ENCODE measurements around the gene EYS. TPM values are rescaled to one million over a fixed set of nuclear protein-coding genes. Genes with fewer than 3 reads are reported as not detected.

EYS gene
- total and polyA plus RNA-seq, 2 of the 8 experiments (the other 6 are each of a cell fraction or from before 2014, with no cell fraction given) = 0.05 to 0.13 TPM

DNA sequence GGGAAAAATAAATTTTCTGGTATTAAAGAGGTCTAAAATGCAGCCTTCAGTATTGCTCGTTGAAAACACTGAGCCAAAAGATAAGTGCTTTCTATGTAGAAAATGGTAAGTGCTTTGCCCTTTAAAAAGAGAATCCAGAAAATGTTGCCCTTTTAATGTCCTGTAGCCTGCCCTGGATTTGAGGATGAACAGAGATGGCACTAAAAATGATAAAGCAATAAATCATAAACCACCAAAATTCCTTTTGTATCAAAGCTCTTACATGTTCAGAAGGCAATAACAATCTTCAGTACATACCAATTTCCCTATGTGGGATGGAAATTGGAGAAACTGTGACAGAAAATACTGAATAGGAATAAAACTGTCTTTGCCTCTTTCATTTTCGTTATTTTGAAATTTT lies 1665.7 kb downstream of the EYS start:
- no peaks in the 10 kb centered on the region for H4K20me1 ChIP-seq (replicated peaks in 1 of 2; ENCODE audit: control insufficient read depth in 1 of 2, insufficient read depth in 2 of 2, low read length in 2 of 2)
- no peak overlapping the region for H2BK20ac ChIP-seq (ENCODE audit: low read length)
- H3K9me3 ChIP-seq (ENCODE audit: insufficient read depth in 2 of 2, low read depth in 1 of 2, low read length in 1 of 2) = no peaks in the 10 kb centered on the region
- no peak overlapping the region for H3K23ac ChIP-seq (ENCODE audit: insufficient read length)
- CTCF ChIA-PET (ENCODE audit: partially characterized antibody) = interaction anchor here (0.6 kb wide), 1 partner anchor 27 kb away, joined by 3 read pairs; no protein-coding TSS in a partner anchor
- no peak overlapping the region for H4K5ac ChIP-seq (ENCODE audit: insufficient read length, low read depth, low read length)
- H4K91ac ChIP-seq (replicated peaks; ENCODE audit: insufficient read length, low read length) = no peak overlapping the region
- H3K4me2 ChIP-seq (ENCODE audit: insufficient read depth in 1 of 2, low read depth in 2 of 2, low read length in 2 of 2) = no peak overlapping the region
- no peak overlapping the region for H3K9ac ChIP-seq (replicated peaks in 1 of 4; ENCODE audit: extremely low read depth in 1 of 4, low read depth in 3 of 4, low read length in 3 of 4)
- H3K79me1 ChIP-seq (ENCODE audit: low read depth, low read length) = no peaks in the 10 kb centered on the region
- no peak overlapping the region for H3K56ac ChIP-seq (replicated peaks; ENCODE audit: insufficient read length, low read depth, low read length)
- H2BK5ac ChIP-seq (ENCODE audit: low read depth, low read length) = no peak overlapping the region
- H2AK5ac ChIP-seq (ENCODE audit: low read depth, low read length) = no peak overlapping the region
- no peak overlapping the region for H2AFZ ChIP-seq (ENCODE audit: low read length)
- no peak overlapping the region for H4K8ac ChIP-seq (ENCODE audit: extremely low read depth, insufficient read depth, low read length)
- no peaks in the 10 kb centered on the region for H3K79me2 ChIP-seq (ENCODE audit: control insufficient read depth in 1 of 2, insufficient read depth in 2 of 2, low read length in 2 of 2)
- POLR2A ChIA-PET (ENCODE audit: partially characterized antibody) = no interaction called here
- H2BK120ac ChIP-seq (replicated peaks; ENCODE audit: low read depth, low read length) = no peak overlapping the region
- FAIRE-seq (no peak), DNase-seq (ENCODE audit: low read depth in 1 of 2, low spot score in 2 of 2) (no peak)
- no peaks in the 10 kb centered on the region for H3K27me3 ChIP-seq (replicated peaks in 1 of 4; ENCODE audit: control insufficient read depth in 3 of 4, extremely low read depth in 1 of 4, insufficient read depth in 3 of 4, low read length in 3 of 4)
- H3K36me3 ChIP-seq (ENCODE audit: control insufficient read depth in 2 of 4, insufficient read depth in 4 of 4, low read length in 3 of 4) = no peaks in the 10 kb centered on the region
- TF ChIP-seq SIRT6 (IDR thresholded peaks at IDR 0.05; ENCODE audit: low read length) (no peak), CTCF (IDR thresholded peaks at IDR 0.05; ENCODE audit: control extremely low read depth in 1 of 3, insufficient read depth in 1 of 3, low read depth in 1 of 3, low read length in 3 of 3) (no peak), SP4 (IDR thresholded peaks at IDR 0.05; ENCODE audit: low read length) (no peak), BRCA1 (IDR thresholded peaks at IDR 0.05; ENCODE audit: low read depth, low read length) (no peak), JUN (IDR thresholded peaks at IDR 0.05; ENCODE audit: low read depth, low read length) (no peak)
- H2BK15ac ChIP-seq (ENCODE audit: low read length) = no peak overlapping the region
- H3K4ac ChIP-seq (replicated peaks; ENCODE audit: insufficient read length, low read depth, low read length) = no peak overlapping the region
- H3K14ac ChIP-seq (ENCODE audit: insufficient read length) = no peak overlapping the region
- 89% methylated on average over 2 of the region's 2 CpGs; no CpG with 5 or more reads in 1 of the 2 experiments for WGBS, 2 experiments (ENCODE audit: extremely low coverage in 1 of 2, insufficient coverage in 1 of 2, insufficient read length in 1 of 2, insufficient replicate concordance in 2 of 2, low coverage in 1 of 2, low lambda C conversion rate in 2 of 2, missing lambda C conversion rate in 1 of 2)
- H3K18ac ChIP-seq (ENCODE audit: extremely low read depth, low read length) = no peak overlapping the region
- no peak overlapping the region for H3K27ac ChIP-seq (ENCODE audit: low read depth, low read length)
- no peak overlapping the region for H2BK12ac ChIP-seq (ENCODE audit: low read depth, low read length)
- no peaks in the 10 kb centered on the region for H3K4me1 ChIP-seq (replicated peaks in 1 of 4; ENCODE audit: control insufficient read depth in 3 of 4, insufficient read depth in 4 of 4, low read length in 3 of 4)
- H3K23me2 ChIP-seq (ENCODE audit: low read depth, low read length) = no peaks in the 10 kb centered on the region
- H3K4me3 ChIP-seq (ENCODE audit: extremely low read depth in 1 of 4, insufficient read depth in 2 of 4, low read depth in 3 of 4, low read length in 4 of 4) = no peak overlapping the region

Measured in H1 (cell line).